K562 (cell line): ENCODE results near the gene ECI2. TPM values are rescaled to one million over a fixed set of nuclear protein-coding genes. Genes with fewer than 3 reads are reported as not detected.
A peak's percentile ranks its signal among the peaks of the same experiment; 100 is the strongest.

Experiments
- HIVEP1 ChIP-seq: fragments of 250-450 bp; sonication (Bioruptor Pico); IDR thresholded peaks from 2 replicates; pipeline ENCODE4 v1.4.0; 2020; ENCODE audit warnings: mild to moderate bottlenecking
- OTX1 ChIP-seq: fragments of 450-650 bp; formaldehyde crosslinking; IDR thresholded peaks from 2 replicates; pipeline ENCODE4 v1.4.0; 2022; ENCODE audit warnings: mild to moderate bottlenecking
- RBFOX2 ChIP-seq: fragments of 200-400 bp; formaldehyde crosslinking; IDR thresholded peaks from 2 replicates; pipeline ENCODE4 v1.6.1; 2017; ENCODE audit warnings: low read depth, mild to moderate bottlenecking, low read length, moderate library complexity
- TAL1 ChIP-seq: fragments of 450-650 bp; IDR thresholded peaks from 2 replicates; pipeline ENCODE4 v1.6.1; 2016; ENCODE audit warnings: mild to moderate bottlenecking
- polyA plus RNA-seq, 8 experiments: library from polyadenylated mRNA; depleted of rRNA in 4 of 8; stranded (reverse) in 5 of 8; unstranded in 3 of 8; fragments of >200 nt; fragmentation: Nextera tagmentation in 2 of 8; fragmentation: Illumina TruSeq in 1 of 8; extraction: Ambion mirVana in 2 of 8; extraction: Trizol in 1 of 8; gene quantifications; 2 replicates each; pipeline versions ENCODE4 v1.2.1 to v1.2.3, GENCODE V29; 2011 to 2014; ENCODE audit warnings: inconsistent platforms in 1 of 8, missing spikeins in 1 of 8
- total RNA-seq, 7 experiments: library from RNA; depleted of rRNA in 6 of 7; stranded (reverse); fragments of >200 nt in 6 of 7; fragmentation: Illumina TruSeq in 2 of 7; extraction: Trizol in 2 of 7; gene quantifications; 2 replicates each; pipeline versions ENCODE4 v1.2.1 to v1.2.3, GENCODE V29; 2011 to 2021; ENCODE audit warnings: low replicate concordance in 1 of 7
- TF ChIP-seq, protein P1 (sequence below): fragments of 200-600 bp; sonication (generic); IDR thresholded peaks from one replicate; pipeline ENCODE4 v1.6.1; 2012; ENCODE audit warnings: mild to moderate bottlenecking, low read depth, low read length, inconsistent platforms
- TF ChIP-seq, protein P2 (sequence below): fragments of 250-450 bp; sonication (Bioruptor Pico); IDR thresholded peaks from 2 replicates; pipeline ENCODE4 v1.4.0; 2020
- TF ChIP-seq, protein P3 (sequence below): fragments of 200-400 bp; formaldehyde crosslinking; IDR thresholded peaks from 2 replicates; pipeline ENCODE4 v1.6.1; 2017; ENCODE audit warnings: mild to moderate bottlenecking, low read depth, low read length, moderate library complexity

The ECI2 gene
- total and polyA plus RNA-seq, 9 of the 15 experiments (the other 6 are each of a cell fraction or from before 2014, with no cell fraction given) = 80.7 to 377 (median 142) TPM

DNA sequence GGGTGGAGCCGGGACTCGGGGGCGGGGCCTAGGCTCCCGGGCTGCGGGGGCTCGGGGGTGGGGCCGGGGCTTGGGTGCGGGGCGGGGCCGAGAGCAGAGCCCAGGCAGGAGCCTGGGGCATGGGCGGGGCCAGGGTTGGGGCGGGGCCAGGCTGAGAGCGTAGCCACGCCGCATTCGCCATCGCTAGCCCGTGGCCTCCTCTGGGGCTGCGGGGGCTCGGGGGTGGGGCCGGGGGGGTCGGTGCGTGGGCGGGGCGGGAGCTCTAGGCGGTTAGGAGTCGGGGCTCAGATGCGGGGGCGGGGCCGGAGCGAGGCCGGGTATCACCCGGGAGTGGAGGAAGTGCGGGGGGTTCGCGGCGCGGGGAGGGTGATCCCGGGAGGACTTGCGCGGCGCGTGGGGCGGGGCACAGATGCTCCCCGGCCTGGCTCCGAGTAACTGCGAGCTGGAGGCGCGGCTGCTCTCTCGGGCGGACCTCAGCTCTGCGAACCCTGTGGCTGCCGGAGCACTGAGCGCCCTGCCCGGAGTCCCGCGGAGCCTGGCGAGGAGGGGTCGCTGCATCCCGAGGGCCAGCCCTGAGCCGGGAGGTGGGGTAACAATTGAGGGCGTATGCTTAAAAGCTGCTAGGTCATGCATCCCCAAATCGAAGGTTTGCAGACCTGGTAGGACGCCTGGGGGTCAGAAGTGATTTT lies 434 bp upstream of the ECI2 start (continued):
- TF ChIP-seq, protein P1, sequence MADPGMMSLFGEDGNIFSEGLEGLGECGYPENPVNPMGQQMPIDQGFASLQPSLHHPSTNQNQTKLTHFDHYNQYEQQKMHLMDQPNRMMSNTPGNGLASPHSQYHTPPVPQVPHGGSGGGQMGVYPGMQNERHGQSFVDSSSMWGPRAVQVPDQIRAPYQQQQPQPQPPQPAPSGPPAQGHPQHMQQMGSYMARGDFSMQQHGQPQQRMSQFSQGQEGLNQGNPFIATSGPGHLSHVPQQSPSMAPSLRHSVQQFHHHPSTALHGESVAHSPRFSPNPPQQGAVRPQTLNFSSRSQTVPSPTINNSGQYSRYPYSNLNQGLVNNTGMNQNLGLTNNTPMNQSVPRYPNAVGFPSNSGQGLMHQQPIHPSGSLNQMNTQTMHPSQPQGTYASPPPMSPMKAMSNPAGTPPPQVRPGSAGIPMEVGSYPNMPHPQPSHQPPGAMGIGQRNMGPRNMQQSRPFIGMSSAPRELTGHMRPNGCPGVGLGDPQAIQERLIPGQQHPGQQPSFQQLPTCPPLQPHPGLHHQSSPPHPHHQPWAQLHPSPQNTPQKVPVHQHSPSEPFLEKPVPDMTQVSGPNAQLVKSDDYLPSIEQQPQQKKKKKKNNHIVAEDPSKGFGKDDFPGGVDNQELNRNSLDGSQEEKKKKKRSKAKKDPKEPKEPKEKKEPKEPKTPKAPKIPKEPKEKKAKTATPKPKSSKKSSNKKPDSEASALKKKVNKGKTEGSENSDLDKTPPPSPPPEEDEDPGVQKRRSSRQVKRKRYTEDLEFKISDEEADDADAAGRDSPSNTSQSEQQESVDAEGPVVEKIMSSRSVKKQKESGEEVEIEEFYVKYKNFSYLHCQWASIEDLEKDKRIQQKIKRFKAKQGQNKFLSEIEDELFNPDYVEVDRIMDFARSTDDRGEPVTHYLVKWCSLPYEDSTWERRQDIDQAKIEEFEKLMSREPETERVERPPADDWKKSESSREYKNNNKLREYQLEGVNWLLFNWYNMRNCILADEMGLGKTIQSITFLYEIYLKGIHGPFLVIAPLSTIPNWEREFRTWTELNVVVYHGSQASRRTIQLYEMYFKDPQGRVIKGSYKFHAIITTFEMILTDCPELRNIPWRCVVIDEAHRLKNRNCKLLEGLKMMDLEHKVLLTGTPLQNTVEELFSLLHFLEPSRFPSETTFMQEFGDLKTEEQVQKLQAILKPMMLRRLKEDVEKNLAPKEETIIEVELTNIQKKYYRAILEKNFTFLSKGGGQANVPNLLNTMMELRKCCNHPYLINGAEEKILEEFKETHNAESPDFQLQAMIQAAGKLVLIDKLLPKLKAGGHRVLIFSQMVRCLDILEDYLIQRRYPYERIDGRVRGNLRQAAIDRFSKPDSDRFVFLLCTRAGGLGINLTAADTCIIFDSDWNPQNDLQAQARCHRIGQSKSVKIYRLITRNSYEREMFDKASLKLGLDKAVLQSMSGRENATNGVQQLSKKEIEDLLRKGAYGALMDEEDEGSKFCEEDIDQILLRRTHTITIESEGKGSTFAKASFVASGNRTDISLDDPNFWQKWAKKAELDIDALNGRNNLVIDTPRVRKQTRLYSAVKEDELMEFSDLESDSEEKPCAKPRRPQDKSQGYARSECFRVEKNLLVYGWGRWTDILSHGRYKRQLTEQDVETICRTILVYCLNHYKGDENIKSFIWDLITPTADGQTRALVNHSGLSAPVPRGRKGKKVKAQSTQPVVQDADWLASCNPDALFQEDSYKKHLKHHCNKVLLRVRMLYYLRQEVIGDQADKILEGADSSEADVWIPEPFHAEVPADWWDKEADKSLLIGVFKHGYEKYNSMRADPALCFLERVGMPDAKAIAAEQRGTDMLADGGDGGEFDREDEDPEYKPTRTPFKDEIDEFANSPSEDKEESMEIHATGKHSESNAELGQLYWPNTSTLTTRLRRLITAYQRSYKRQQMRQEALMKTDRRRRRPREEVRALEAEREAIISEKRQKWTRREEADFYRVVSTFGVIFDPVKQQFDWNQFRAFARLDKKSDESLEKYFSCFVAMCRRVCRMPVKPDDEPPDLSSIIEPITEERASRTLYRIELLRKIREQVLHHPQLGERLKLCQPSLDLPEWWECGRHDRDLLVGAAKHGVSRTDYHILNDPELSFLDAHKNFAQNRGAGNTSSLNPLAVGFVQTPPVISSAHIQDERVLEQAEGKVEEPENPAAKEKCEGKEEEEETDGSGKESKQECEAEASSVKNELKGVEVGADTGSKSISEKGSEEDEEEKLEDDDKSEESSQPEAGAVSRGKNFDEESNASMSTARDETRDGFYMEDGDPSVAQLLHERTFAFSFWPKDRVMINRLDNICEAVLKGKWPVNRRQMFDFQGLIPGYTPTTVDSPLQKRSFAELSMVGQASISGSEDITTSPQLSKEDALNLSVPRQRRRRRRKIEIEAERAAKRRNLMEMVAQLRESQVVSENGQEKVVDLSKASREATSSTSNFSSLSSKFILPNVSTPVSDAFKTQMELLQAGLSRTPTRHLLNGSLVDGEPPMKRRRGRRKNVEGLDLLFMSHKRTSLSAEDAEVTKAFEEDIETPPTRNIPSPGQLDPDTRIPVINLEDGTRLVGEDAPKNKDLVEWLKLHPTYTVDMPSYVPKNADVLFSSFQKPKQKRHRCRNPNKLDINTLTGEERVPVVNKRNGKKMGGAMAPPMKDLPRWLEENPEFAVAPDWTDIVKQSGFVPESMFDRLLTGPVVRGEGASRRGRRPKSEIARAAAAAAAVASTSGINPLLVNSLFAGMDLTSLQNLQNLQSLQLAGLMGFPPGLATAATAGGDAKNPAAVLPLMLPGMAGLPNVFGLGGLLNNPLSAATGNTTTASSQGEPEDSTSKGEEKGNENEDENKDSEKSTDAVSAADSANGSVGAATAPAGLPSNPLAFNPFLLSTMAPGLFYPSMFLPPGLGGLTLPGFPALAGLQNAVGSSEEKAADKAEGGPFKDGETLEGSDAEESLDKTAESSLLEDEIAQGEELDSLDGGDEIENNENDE = no peak
- TF ChIP-seq, protein P2, sequence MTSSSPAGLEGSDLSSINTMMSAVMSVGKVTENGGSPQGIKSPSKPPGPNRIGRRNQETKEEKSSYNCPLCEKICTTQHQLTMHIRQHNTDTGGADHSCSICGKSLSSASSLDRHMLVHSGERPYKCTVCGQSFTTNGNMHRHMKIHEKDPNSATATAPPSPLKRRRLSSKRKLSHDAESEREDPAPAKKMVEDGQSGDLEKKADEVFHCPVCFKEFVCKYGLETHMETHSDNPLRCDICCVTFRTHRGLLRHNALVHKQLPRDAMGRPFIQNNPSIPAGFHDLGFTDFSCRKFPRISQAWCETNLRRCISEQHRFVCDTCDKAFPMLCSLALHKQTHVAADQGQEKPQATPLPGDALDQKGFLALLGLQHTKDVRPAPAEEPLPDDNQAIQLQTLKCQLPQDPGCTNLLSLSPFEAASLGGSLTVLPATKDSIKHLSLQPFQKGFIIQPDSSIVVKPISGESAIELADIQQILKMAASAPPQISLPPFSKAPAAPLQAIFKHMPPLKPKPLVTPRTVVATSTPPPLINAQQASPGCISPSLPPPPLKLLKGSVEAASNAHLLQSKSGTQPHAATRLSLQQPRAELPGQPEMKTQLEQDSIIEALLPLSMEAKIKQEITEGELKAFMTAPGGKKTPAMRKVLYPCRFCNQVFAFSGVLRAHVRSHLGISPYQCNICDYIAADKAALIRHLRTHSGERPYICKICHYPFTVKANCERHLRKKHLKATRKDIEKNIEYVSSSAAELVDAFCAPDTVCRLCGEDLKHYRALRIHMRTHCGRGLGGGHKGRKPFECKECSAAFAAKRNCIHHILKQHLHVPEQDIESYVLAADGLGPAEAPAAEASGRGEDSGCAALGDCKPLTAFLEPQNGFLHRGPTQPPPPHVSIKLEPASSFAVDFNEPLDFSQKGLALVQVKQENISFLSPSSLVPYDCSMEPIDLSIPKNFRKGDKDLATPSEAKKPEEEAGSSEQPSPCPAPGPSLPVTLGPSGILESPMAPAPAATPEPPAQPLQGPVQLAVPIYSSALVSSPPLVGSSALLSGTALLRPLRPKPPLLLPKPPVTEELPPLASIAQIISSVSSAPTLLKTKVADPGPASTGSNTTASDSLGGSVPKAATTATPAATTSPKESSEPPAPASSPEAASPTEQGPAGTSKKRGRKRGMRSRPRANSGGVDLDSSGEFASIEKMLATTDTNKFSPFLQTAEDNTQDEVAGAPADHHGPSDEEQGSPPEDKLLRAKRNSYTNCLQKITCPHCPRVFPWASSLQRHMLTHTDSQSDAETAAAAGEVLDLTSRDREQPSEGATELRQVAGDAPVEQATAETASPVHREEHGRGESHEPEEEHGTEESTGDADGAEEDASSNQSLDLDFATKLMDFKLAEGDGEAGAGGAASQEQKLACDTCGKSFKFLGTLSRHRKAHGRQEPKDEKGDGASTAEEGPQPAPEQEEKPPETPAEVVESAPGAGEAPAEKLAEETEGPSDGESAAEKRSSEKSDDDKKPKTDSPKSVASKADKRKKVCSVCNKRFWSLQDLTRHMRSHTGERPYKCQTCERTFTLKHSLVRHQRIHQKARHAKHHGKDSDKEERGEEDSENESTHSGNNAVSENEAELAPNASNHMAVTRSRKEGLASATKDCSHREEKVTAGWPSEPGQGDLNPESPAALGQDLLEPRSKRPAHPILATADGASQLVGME (CRISPR knock-in tag) = peak; percentile 83; the same call in 1 of the 2 replicates
- TF ChIP-seq HIVEP1 (CRISPR knock-in tag) (0 out of 2 replicates have a peak, but pooled peaks have one; percentile 29), RBFOX2 (peak; percentile 43), OTX1 (CRISPR knock-in tag) (peak; percentile 84; the same call in 1 of the 2 replicates), TAL1 (no peak)
- TF ChIP-seq, protein P3, sequence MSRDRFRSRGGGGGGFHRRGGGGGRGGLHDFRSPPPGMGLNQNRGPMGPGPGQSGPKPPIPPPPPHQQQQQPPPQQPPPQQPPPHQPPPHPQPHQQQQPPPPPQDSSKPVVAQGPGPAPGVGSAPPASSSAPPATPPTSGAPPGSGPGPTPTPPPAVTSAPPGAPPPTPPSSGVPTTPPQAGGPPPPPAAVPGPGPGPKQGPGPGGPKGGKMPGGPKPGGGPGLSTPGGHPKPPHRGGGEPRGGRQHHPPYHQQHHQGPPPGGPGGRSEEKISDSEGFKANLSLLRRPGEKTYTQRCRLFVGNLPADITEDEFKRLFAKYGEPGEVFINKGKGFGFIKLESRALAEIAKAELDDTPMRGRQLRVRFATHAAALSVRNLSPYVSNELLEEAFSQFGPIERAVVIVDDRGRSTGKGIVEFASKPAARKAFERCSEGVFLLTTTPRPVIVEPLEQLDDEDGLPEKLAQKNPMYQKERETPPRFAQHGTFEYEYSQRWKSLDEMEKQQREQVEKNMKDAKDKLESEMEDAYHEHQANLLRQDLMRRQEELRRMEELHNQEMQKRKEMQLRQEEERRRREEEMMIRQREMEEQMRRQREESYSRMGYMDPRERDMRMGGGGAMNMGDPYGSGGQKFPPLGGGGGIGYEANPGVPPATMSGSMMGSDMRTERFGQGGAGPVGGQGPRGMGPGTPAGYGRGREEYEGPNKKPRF = no peak
